CD4-positive, alpha-beta T cell treated with Interferon alpha-2 for 1 hour (primary cell): ENCODE measurements around the gene LAPTM5.
"Not testable (repeated sequence)": the region's sequence is repeated elsewhere in the genome, so short reads cannot be mapped to it uniquely, and the experiment has no call there.

ENCODE experiments used
- DNase-seq, 2 donors: peaks; one replicate each; pipeline ENCODE4 v3.0.0-alpha.2; 2020 to 2022

The LAPTM5 gene

GRCh38 chr1:30768830-30769718 lies 11.5 kb upstream of the LAPTM5 start:
- DNase-seq = no peak

GRCh38 chr1:30768159-30768829 lies 10.7 kb upstream of the LAPTM5 start:
- DNase-seq = no peak

GRCh38 chr1:30766948-30767347 lies 9.4 kb upstream of the LAPTM5 start:
- not testable (repeated sequence) for DNase-seq

GRCh38 chr1:30765556-30766434 lies 8.2 kb upstream of the LAPTM5 start:
- DNase-seq = no peak

- no peak for DNase-seq
Measured at GRCh38 chr1:30764939-30765555, 7.5 kb upstream of the LAPTM5 start.

- DNase-seq = no peak
Measured at GRCh38 chr1:30764396-30764795, 6.8 kb upstream of the LAPTM5 start.

- DNase-seq = no peak
Measured at GRCh38 chr1:30763651-30764248, 6.2 kb upstream of the LAPTM5 start.

GRCh38 chr1:30762930-30763650 lies 5.5 kb upstream of the LAPTM5 start:
- no peak for DNase-seq

- no peak for DNase-seq
Measured at GRCh38 chr1:30762152-30762929, 4.8 kb upstream of the LAPTM5 start.

GRCh38 chr1:30761381-30762151 lies 4.0 kb upstream of the LAPTM5 start:
- DNase-seq = no peak

GRCh38 chr1:30760596-30761324 lies 3.2 kb upstream of the LAPTM5 start:
- no peak for DNase-seq

- peak; percentile 54 to 71 for DNase-seq
Measured at GRCh38 chr1:30759718-30760281, 2.2 kb upstream of the LAPTM5 start.

- DNase-seq = no peak
Measured at GRCh38 chr1:30758785-30759380, 1.3 kb upstream of the LAPTM5 start.

GRCh38 chr1:30758121-30758688 lies 631 bp upstream of the LAPTM5 start:
- no peak for DNase-seq

GRCh38 chr1:30756545-30757351 lies 826 bp downstream of the LAPTM5 start:
- peak; percentile 79 to 88 for DNase-seq

- no peak for DNase-seq
Measured at GRCh38 chr1:30756206-30756544, 1.4 kb downstream of the LAPTM5 start.

- DNase-seq = no peak
Measured at GRCh38 chr1:30755746-30756145, 1.8 kb downstream of the LAPTM5 start.
